HG03139 (cell line): Measurements from ENCODE around the gene PLCB1.

Experiments
- ATAC-seq: cut with Tn5 transposase; IDR thresholded peaks from one replicate; pipeline ENCODE4 v1.9.1; 2021; ENCODE audit not compliant: unreplicated experiment

PLCB1 gene

DNA sequence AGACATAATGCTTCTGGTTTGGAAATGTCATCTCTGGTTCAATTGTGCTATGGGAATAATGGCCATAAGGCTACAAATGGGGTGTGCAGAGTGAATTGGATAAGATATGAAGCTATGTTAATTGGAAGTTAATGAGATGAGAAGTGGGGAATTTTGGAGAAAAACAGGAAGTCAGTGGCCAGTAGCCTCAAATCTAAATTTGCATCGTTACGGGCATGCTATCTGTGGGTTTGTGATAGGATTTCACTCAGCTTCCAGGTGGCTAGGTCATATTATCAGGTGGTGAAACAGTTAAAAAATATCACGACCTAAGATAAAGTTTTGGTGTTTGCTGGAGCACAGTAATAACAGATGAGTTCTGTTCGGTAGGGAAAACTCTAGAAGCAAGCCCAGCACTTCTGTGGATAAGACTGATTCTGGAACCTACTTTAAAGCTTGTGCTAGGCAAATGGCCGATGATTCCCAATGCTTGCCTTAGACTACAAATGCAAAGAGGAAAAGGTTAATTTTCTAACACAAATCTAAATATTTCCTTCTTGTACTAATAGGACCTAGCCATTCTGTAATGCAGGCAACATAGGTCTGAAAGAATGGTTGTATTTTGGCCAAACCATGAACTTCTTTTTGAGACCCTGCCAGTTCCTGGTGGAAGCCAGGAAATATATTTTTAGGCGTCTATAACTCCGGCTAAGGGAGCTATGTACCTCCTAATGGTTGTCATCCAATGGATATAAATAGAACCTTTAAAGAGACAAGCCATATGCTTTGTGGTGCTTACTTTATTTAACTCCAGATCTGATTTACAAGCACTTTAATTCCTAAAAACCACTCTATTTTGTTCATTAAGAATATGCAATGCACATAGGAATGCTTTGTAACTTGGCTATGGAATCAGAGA lies 111.0 kb downstream of the PLCB1 start:
- ATAC-seq = no peak

DNA sequence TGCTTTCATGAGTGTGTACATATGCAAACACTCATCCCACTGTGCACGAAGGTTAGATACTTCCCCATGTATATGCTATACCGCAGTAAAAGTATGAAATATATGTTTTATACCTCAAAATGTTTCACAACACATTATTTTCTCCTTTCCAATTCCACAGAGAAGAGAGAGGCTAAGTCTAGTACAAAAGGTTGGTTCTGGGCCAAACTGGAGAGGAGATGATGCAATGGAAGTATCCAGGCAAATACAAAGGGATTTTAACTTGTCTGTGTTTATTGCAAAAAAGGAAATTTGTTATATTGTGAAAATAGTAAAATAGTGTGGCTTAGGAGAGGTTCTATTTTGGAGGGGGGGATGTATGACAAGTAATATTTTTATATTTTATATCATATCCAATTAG lies 112.6 kb downstream of the PLCB1 start:
- no peak for ATAC-seq

DNA sequence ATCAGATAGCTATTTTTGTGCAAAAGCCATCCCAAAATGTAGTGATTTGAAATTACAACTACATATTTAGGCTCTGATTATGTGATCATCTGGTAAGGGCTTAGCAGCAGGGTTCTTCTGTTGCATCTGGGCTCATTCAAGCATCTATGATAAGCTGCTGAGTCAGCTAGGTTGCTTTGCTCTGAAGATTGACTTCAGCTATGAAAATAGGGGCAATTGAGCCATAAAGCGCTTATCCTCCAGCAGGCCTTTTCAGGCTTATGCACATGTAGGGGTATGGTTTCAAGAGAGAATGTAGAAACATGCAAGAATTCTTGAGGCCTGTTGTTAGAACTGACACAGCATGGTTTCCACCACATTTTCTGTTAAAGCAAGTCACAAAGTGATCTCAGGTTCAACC lies 114.1 kb downstream of the PLCB1 start:
- no peak for ATAC-seq

DNA sequence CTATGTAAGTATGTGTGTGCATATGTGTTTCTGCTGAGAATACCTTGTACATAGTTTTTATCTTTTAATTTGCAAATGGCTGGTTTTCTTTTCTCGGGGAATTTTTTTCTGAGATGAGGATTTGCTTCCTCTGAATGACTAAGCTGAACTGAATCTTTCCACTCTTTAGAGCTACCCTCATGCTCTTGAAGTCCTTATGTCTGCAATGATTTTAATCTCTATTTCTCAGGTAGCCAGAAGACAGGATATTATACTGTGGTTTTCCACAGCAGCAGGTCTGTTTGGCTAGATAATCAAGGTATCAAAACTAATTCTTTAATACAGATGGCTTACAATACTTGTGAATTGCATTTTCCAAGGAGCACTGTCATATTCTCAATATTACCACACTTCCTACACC lies 114.7 kb downstream of the PLCB1 start:
- no peak for ATAC-seq

DNA sequence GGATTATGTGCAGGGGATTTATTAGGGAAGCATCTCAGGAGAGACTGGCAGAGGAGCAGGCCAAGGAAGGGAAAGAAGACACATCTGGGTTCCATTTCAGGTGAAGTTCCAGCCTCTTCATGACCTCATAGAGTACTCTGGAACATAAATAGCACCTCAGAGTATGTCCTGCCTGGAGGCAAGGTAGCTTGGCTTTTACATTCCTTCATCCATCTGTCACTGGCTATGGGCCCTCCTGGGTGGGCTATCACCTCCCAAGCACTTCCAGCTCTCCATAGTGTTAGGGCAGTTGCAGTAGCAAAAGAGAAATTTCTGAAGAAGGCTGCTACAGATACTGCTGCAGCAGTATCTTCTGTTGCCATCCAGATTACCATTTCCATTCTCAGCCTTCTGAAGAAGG lies 116.0 kb downstream of the PLCB1 start:
- no peak for ATAC-seq

DNA sequence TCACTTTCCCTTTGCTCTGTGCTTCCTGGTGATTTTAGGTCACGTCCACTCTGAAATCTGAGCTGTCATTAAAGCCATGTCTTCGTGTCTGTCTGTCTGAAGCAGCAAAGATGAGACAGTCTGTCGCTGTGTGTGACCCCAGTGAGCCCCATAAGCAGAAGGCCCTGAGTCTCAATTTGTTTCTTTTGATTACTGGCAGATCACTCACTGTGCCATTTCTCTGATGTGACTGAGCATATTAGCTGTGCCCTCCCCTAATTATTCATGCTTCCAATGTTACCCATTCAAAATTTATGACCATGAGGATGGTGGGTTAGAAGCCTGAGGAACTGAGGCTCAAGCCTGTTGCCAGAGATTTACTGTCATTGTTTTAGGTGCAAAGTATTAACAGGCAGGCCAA lies 117.6 kb downstream of the PLCB1 start:
- no peak for ATAC-seq

DNA sequence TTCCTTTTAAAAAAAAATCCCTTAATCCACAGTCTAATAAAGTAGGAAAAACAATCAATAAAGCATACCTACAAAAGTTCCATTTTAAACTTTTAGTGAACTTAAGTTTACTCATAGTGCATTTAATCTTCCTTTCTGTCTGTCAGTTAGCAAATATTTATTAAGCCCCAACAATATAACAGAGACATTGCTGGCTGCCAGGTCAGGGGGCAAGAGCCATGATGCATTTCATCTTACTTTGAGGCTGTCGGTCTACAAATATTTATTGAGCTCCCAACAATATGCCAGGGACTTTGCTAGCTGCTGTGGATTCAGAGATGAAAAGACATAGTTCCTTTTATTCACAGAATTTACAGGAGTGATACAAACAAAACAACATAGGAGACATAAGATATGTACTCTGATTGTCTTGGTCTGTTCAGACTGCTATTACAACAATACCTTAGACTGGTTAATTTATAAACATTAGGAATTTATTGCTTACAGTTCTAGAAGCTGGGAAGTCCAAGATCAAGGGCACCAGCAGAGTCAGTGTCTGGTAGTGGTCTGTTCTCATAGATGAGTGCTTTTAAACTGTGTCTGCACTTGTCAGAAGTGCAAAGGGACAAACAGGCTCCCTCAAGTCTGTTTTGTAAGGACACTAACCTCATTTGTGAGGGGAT lies 118.6 kb downstream of the PLCB1 start:
- no peak for ATAC-seq

DNA sequence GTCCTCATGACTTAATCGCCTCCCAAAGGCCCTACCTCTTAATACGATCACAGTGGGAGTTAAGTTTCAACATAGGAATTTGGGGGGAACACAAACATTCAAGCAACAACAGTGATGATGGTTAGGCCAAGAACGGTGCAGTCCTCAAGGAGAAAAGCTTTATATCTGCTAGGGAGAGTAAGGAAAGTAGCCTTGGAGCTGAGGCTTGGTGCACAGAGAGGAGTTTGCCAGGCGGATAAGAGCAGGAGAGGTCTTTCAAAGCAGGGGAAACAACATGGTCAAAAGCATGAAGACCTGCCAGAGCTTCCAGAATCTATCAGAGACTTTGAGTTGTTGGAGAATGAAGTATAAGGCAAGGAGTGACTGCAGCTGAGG lies 119.1 kb downstream of the PLCB1 start:
- no peak for ATAC-seq

DNA sequence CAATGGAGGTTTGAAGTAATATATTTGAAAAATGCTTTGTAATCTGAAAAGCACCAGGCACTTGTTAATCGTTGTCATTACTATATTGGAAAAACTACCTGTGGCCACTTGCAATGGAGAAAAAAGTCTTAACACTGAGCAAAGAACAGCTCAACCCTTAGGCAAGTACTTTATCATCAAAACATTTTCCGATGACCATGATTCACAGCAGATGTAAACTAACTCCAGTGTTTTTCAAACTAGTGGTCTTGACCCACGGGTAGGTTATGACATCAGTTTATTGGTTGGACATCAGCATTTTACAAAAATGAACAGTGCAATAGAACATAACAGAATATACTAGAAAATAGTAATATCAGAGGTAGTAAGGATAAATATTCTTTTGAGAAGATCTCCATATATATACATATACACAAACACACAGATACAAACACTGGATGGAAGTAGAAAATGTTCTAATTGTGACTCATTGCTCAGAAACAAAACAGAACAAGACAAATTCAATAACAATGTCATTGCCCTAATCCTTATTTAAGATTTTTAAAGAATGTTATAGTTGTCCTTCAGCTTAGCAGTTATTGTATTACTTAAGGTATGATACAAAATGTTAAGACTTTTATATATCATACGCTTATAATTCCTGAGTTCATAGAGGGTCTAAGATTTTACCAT lies 123.0 kb downstream of the PLCB1 start:
- ATAC-seq = no peak

DNA sequence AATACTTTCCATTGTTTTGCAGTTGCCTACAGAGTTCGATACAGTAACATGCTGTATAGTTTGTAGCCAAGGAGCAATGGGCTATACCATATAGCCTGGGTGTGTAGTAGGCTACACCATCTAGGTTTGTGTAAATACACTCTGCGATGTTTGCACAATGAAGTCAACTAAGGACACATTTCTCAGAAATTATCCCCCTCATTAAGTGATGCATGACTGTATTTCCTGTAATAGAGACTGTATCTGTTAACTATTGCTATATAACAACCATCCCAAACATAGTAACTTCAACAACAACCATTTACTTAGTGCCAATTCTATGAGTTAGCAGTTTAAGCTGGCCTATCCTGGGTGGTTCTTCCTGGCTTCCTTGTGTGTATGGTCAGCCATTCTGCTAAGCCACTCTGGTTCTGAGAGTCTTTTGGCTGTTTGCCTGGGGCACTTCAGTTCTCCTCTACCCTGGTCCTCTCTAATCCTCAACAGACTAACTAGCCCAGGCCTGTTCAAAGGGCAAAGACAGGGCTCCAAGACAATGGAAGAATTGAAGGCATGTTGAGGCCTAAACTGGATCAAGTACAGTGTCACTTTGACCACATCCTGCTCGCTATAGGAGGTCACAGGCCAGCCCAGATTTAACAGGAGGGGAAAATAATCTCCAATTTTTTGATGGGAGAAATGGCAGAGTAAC lies 124.0 kb downstream of the PLCB1 start:
- no peak for ATAC-seq

DNA sequence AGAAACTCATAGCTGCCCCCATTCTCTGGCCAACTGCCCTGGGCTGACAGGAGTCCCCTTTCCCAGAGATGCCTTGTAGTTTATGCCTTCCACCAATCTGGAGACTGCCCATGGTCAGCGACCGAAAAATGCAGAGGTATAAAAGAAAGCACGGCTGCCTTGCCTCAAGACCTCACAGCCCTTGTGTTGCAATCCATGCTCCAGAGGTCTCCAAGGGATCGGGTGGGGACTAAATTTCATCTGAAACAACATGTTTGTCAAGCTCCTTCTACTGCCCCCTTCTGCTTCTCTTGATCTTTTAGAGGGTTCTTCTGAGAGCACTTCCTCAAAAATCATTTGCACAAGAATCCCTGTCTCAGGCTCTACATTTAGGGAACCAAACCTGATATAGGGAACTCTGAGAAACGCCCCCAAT lies 128.8 kb downstream of the PLCB1 start:
- no peak for ATAC-seq

DNA sequence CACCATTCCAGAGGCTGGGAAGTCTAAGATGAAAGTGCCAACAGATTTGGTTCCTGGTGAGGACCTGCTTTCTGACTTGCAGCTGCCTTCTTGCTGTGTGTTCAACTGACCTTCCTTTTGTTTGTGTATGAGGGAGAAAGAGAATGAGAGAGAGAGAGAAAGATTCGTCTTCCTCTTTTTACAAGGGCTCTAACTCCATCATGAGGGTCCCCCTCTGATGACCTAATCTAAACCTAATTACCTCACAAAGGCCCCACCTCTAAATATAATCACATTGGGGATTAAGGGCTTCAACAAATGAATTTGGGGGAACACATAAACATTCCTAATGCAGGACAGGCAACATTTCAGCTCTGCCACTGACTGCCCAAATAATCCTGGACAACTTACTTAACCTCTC lies 130.7 kb downstream of the PLCB1 start:
- ATAC-seq = no peak

DNA sequence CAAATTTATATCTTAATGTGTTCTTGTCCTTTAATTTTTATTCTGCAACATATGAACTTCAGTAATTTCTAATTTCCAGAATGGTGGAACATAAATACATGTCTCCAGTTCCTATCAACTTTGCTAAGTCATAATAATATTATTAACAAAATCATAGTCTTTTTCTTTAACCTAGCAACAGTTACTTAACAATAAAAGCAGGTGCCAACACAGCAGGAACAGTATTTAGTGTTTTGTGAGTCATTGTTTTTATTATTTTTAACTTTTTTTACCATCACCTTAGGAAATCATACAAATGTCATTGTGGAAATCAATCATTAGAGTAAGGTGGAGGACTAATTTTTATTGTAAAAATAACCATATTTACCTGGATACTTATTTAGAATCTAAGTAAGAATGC lies 133.5 kb downstream of the PLCB1 start:
- no peak for ATAC-seq

DNA sequence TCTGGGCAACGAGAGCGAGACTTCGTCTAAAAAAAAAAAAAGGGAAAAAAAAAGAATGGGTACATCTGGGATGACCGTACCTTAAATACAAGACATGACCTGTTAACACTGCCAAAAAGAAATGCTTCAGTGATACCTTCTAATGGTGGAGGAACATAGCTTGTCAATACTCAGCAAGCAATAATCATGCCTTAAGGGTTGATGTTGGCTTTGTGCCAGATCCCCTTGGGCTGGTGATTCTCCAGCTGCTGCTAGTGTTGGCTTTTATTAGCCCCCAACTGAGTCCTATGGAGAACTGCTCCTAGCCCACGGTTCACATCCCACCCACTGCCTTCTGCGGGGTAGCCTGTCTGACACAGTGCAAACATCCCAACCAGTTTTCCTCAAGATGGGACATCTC lies 134.9 kb downstream of the PLCB1 start:
- no peak for ATAC-seq

DNA sequence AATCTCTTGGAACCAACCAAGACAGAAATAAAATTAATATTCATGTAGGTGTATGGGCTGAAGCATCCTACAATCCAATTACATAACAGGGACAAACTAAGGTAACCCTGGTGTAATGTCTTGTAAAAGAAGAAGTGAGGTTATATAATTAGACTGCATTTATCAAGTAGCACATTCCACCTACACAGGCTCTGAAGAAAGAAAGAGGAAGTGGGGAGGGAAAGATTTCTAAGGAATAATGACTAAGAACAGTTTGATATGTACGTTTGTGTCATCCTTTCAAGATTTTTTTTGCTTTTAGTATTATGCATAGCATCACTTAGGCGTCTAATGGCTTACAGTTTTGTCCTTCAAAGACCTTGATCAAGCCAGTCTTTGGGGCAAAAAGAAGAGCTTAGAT lies 139.7 kb downstream of the PLCB1 start:
- no peak for ATAC-seq

DNA sequence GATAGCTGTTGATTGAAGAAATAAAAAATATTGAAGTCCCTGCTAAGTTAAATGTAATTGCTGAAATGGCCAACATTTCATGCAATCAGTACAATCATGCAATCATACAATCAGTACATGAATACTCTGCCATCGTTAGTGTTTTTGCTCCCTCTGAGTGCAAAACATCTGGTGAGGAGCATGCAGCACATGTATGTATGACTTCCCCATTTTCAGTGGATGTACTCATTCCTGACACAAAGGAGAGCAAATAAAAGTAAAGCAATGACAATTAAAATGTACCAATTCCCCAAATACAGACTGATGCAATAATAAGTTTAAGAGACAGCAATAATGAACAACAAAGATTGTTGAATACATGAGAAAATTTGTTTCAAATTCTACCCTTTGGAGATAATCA lies 140.7 kb downstream of the PLCB1 start:
- no peak for ATAC-seq

DNA sequence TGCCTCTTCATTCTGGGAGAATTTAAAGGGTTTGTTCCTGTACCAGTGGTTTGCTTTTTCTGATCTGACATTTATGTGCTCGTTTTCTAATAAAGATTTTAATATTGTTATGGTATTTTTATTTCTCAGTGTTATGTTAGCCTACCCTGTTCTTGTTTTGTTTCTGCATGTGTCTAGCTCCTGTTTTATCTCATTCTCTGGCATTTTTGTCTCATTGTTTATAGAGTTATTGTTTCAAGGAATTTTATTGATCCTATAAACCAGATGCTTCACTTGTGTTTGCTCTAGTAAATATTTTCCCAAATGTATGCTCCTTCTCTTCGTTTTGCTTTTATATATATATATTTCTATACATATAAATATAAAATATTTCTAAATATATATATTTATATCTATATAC lies 152.8 kb downstream of the PLCB1 start:
- no peak for ATAC-seq

DNA sequence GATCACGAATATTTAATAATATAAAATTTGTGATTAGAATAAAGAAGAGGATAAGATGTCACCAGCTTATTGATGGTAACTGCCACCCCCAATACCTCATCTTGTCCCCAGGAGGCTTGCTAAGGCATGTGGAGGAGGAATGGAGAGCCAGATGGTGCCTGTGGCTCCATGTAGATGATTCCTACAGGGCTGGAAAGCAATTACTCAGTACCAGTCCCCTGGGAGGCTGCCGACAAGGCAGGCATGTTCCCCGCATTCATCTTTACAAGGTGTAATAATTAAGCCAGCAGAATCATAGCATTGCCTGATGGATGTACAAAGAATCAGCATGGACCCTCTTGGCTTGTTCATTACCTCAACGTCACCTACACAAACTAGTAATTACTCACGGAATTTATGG lies 155.3 kb downstream of the PLCB1 start:
- no peak for ATAC-seq

DNA sequence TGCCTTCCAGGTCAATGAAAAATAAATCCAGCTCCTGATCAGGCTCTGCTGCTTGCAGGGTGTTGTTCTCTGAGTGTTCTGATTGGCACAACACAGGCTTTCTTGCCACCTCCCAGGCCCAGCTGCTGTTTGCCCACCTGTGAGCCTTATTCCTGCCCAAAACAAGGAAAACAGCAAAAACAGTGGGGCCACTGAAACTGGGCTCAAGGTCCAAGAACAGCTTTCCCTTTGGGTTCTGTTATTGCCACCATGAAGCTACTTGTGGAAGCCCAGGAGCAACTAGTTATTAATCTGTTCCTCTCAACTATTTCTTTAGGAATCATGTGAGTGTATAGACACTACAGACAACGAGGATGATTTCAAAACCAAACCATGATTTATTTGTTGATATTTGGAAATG lies 159.1 kb downstream of the PLCB1 start:
- no peak for ATAC-seq

DNA sequence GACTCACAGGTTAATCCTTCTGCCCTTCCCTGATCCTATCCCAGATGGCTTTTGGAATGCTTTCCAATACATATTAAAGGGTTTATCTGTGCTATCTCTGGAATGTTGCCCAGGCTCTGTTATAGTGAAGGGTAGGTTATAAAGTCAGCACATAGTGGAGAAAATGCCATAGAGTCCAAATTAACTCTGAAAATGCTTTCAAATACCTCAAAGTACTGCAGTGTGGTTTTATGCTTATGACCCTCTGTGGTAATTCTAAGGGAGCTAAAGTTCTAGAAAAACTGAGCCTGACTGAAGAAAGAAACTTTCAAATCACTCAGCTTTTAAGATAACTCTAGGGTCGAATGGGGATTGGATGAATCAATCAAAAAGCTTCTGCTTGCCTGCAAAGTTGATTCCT lies 159.8 kb downstream of the PLCB1 start:
- no peak for ATAC-seq

DNA sequence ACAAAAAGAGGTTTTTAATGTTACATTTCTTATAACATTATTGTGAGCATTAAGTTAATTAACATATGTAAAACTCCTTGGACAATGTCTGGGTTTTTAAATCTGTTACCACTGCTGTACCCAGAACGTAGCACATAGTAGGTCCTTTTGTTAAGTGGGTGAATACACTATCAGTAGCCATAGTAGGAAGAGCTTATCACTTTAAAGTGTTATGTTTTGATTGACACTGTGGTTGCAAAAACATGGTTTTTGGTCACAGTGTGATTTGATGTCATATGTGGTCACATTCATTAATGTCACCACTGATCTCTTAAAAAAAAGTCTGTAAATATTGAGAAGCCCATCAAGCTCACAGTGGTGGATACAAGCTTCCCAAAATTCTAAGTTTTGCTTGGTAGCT lies 160.7 kb downstream of the PLCB1 start:
- ATAC-seq = no peak

DNA sequence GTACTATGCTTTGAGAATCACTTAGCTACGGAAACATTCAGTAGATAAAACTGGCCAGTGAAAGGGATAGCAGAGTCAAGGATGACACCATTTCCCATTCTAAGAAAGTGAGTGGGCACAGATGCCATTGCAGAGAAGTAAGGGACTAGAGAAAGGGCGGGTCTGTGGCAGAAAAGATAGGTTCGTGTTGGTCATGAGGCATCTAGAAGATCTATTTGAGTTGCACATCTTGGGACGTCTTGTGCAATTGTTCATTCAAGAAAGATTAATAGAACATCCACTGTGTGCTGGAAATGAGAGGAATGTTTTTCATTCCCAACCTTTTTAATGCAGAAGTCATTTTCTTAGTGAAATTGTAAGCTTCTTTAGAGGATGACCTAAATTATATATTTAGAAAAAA lies 161.7 kb downstream of the PLCB1 start:
- no peak for ATAC-seq
